CD4-positive, alpha-beta memory T cell (primary cell): ENCODE data around the gene PDIA6. TPM values are rescaled to one million over a fixed set of nuclear protein-coding genes. Genes with fewer than 3 reads are reported as not detected.
"Not testable (repeated sequence)": the region's sequence is repeated elsewhere in the genome, so short reads cannot be mapped to it uniquely, and the experiment has no call there.

ENCODE experiments used
- CTCF ChIA-PET: fragments of 350-600 bp; sonication (Branson Sonifier 250); formaldehyde crosslinking; loops from one replicate; lab custom pipeline; 2021; ENCODE audit warnings: inconsistent platforms; ENCODE audit not compliant: partially characterized antibody; lab: Charles Lee
- POLR2A ChIA-PET: fragments of 350-600 bp; sonication (Branson Sonifier 250); formaldehyde crosslinking; loops from one replicate; lab custom pipeline; 2021; ENCODE audit not compliant: partially characterized antibody; lab: Charles Lee
- DNase-seq, 5 donors: peaks; one replicate each; pipeline versions ENCODE4 v3.0.0 to v3.0.0-alpha.2; 2020 to 2022; ENCODE audit warnings: mixed read lengths in 1 of 5
- H3K27ac ChIP-seq: one replicate; pipeline ENCODE4 v1.7.0; 2013; ENCODE audit warnings: low read depth, low read length
- H3K27me3 ChIP-seq: 2 replicates; pipeline ENCODE4 v1.7.0; 2013; ENCODE audit warnings: mild to moderate bottlenecking, low read length, moderate library complexity; ENCODE audit not compliant: insufficient read depth
- H3K36me3 ChIP-seq: 2 replicates; pipeline ENCODE4 v1.7.0; 2013; ENCODE audit warnings: mild to moderate bottlenecking, low read length, moderate library complexity; ENCODE audit not compliant: insufficient read depth
- H3K4me1 ChIP-seq: 2 replicates; pipeline ENCODE4 v1.7.0; 2013; ENCODE audit warnings: mild to moderate bottlenecking, low read length, moderate library complexity; ENCODE audit not compliant: insufficient read depth
- H3K4me3 ChIP-seq, 2 donors: one replicate each; pipeline ENCODE4 v1.7.0; 2013; ENCODE audit warnings: low read length in 2 of 2, mild to moderate bottlenecking in 1 of 2
- H3K9me3 ChIP-seq, 2 donors: one replicate each; pipeline ENCODE4 v1.7.0; 2013; ENCODE audit warnings: low read length in 2 of 2, control low read depth in 1 of 2; ENCODE audit not compliant: control insufficient read depth in 1 of 2
- H3K27ac Mint-ChIP-seq, 7 donors: one replicate each; pipeline ENCODE4 v1.8.0; 2020 to 2021; ENCODE audit warnings: mixed read lengths in 7 of 7, mild to moderate bottlenecking in 6 of 7, inconsistent platforms in 3 of 7, moderate library complexity in 3 of 7
- H3K27me3 Mint-ChIP-seq, 2 donors: one replicate each; pipeline ENCODE4 v1.8.0; 2020 to 2021; ENCODE audit warnings: mixed read lengths in 2 of 2
- H3K36me3 Mint-ChIP-seq, 2 donors: one replicate each; pipeline ENCODE4 v1.8.0; 2020 to 2021; ENCODE audit warnings: mixed read lengths in 2 of 2, inconsistent platforms in 1 of 2, mild to moderate bottlenecking in 1 of 2
- H3K4me1 Mint-ChIP-seq, 4 donors: one replicate each; pipeline ENCODE4 v1.8.0; 2020 to 2021; ENCODE audit warnings: mixed read lengths in 4 of 4, mild to moderate bottlenecking in 1 of 4
- H3K4me3 Mint-ChIP-seq, 8 donors: one replicate each; pipeline ENCODE4 v1.8.0; 2020 to 2021; ENCODE audit warnings: mixed read lengths in 8 of 8, mild to moderate bottlenecking in 7 of 8, moderate library complexity in 6 of 8, inconsistent platforms in 3 of 8
- H3K9me3 Mint-ChIP-seq, 8 donors: one replicate each; pipeline ENCODE4 v1.8.0; 2020 to 2021; ENCODE audit warnings: mixed read lengths in 8 of 8, mild to moderate bottlenecking in 5 of 8, inconsistent platforms in 3 of 8, moderate library complexity in 1 of 8
- intact Hi-C: fragments of 100-400 bp; cut with micrococcal nuclease; formaldehyde crosslinking; loops from one replicate; pipeline ENCODE4 v1.15.1; 2023
- polyA plus RNA-seq, 2 donors: library from polyadenylated mRNA; unstranded; fragments of 300-500 nt; fragmentation: Illumina TruSeq; gene quantifications; one replicate each; pipeline ENCODE4 v1.2.3, GENCODE V29; 2021
- total RNA-seq, 2 experiments: library from RNA; stranded (reverse); gene quantifications; one replicate each; pipeline ENCODE4 v1.2.3, GENCODE V29; 2021

Gene PDIA6
- total and polyA plus RNA-seq, 4 experiments from 2014 or later: 75.9 to 273 (median 112) TPM

- H3K27ac ChIP-seq, DNase-seq, H3K27me3 ChIP-seq, H3K4me1 Mint-ChIP-seq, H3K36me3 ChIP-seq, H3K27ac Mint-ChIP-seq, H3K4me1 ChIP-seq, H3K9me3 Mint-ChIP-seq, POLR2A ChIA-PET, H3K36me3 Mint-ChIP-seq, H3K4me3 Mint-ChIP-seq, H3K4me3 ChIP-seq, H3K9me3 ChIP-seq: not testable (repeated sequence)
- intact Hi-C loops: loop anchor here (10.0 kb wide), 4 partner anchors 374 to 1896 kb away; partner anchors contain the start of genes E2F6, HPCAL1, ODC1 and TRIB2
- peaks cover 3 to 11% of the 10 kb centered on the region in 2 donors for H3K27me3 Mint-ChIP-seq
- CTCF ChIA-PET: interaction anchor here (1.0 to 3.2 kb wide), 4 partner anchors 13 to 314 kb away, joined by 4 to 21 read pairs (median 6); a partner anchor contains a TSS
Measured at GRCh38 chr2:10818305-10818704, 5.7 kb upstream of the PDIA6 start.

DNA sequence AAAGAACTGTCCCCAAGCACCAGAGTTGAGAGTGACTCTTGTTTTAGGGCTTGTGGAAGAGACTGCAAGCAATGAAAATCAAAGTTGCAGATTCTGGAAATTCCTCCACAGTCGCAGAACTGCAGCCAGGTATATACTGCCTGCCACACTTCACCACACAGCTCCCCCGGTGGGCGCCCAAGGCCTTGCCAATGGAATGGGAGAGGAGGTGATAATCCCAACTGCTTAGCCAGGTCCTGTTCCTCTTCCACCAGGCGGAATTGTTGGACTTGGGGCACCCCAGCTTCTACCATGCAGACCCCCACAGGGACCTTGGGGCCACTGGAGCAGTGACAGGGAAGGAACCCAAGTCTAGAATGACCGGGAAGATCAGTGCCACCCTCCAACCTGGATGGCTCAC, 4.8 kb upstream of the PDIA6 start:
- Mint-ChIP-seq H3K27ac (no peak overlapping the region), H3K4me1 (peaks cover 0 to 2% (median under 1%) of the 10 kb centered on the region in 4 donors), H3K27me3 (peaks cover 3 to 10% of the 10 kb centered on the region in 2 donors), H3K36me3 (no peaks in the 10 kb centered on the region), H3K9me3 (no peaks in the 10 kb centered on the region), H3K4me3 (no peak overlapping the region)
- Histone ChIP-seq H3K27ac (no peak overlapping the region), H3K9me3 (no peaks in the 10 kb centered on the region), H3K4me1 (peaks cover 5% of the 10 kb centered on the region), H3K4me3 (no peak overlapping the region), H3K27me3 (peaks cover 3% of the 10 kb centered on the region), H3K36me3 (no peaks in the 10 kb centered on the region)
- intact Hi-C loops: loop anchor here (10.0 kb wide), 4 partner anchors 373 to 1897 kb away; partner anchors contain the start of genes E2F6, HPCAL1, ODC1 and TRIB2
- ChIA-PET POLR2A (no interaction called here), CTCF (interaction anchor here (1.0 to 3.2 kb wide), 4 partner anchors 14 to 315 kb away, joined by 4 to 21 read pairs (median 6); a partner anchor contains a TSS)
- peak in 1 of 5 donors; percentile 6 for DNase-seq

DNA sequence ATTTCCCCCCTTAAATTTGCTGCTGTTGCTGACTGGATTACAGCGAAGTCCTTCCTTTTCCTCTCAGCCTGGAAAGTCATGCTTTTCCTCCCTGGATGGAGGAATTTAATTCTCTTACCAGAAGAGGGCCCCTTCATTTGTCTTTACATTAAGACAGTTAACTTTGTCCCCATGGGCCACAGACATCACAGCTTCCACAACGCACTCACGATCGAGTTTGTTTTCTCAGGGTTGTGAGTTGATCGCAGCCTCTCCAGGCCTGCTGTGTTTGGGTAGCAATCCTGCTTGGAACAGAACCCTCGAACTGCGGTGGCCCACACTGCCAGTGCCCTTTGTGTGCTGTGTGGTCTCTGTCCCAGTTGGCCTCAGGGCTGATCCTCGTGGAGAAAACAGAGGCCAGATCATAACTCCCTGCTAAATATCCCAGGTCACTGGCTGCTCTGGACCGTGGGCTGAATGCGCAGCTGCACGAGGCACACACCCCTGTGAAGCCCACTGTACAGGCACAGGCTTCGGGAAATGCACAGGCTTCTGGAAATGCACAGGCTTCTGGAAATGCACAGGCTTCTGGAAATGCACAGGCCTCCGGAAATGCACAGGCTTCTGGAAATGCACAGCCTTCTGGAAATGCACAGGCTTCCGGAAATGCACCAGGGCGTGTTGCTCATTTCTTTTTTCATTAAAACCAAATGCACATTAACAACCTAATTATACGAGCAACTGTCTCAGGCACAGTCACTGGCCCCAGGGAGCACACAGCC, 2.2 kb upstream of the PDIA6 start:
- peaks cover 3 to 6% of the 10 kb centered on the region in 2 donors for H3K27me3 Mint-ChIP-seq
- CTCF ChIA-PET: interaction anchor here (1.1 kb wide), 1 partner anchor 18 kb away, joined by 4 read pairs; no protein-coding TSS in a partner anchor
- H3K27ac ChIP-seq: no peak overlapping the region
- peak overlapping the region in 1 of 7 donors; percentile 28 for H3K27ac Mint-ChIP-seq
- peaks cover 0 to 9% of the 10 kb centered on the region in 2 donors for H3K36me3 Mint-ChIP-seq
- DNase-seq: no peak
- H3K4me3 ChIP-seq: no peak overlapping the region
- no peaks in the 10 kb centered on the region for H3K36me3 ChIP-seq
- H3K9me3 ChIP-seq: no peaks in the 10 kb centered on the region
- POLR2A ChIA-PET: no interaction called here
- peaks cover 25% of the 10 kb centered on the region for H3K4me1 ChIP-seq
- H3K4me1 Mint-ChIP-seq: peaks cover 16 to 24% (median 18%) of the 10 kb centered on the region in 4 donors
- H3K9me3 Mint-ChIP-seq: no peaks in the 10 kb centered on the region
- peak overlapping the region in 6 of 8 donors; percentile 33 to 81 (median 55) for H3K4me3 Mint-ChIP-seq
- intact Hi-C loops: loop anchor here (5.0 to 10.0 kb wide), 5 partner anchors 370 to 1900 kb away; partner anchors contain the start of genes E2F6, HPCAL1, LPIN1 and ODC1
- H3K27me3 ChIP-seq: peaks cover 3% of the 10 kb centered on the region

DNA sequence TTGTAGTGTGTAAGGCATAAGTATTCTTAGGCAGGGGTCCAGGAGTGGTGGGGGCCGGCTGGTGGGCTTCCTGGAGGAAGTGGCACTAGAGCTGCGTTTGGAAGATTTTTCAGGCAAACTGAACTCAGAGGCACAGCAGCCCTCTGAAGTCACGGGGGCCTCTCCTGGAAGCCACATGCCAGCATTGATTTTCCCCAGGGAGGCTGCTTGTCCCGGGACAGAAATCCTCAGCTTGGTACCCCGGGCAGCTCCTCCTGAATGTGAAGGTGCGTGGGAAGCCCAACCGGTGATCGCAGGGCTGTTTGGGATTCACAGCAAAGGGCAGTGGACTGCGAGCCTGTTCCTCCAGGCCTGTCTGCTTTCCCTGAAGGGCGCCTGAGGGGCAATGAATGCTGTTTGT, 1.6 kb upstream of the PDIA6 start:
- Mint-ChIP-seq H3K9me3 (no peaks in the 10 kb centered on the region), H3K36me3 (peaks cover 0 to 9% of the 10 kb centered on the region in 2 donors), H3K4me3 (peak overlapping the region in 7 of 8 donors; percentile 41 to 74 (median 64)), H3K27ac (peak overlapping the region in 2 of 7 donors; percentile 28 to 77), H3K27me3 (peaks cover 3 to 5% of the 10 kb centered on the region in 2 donors), H3K4me1 (peaks cover 18 to 27% (median 22%) of the 10 kb centered on the region in 4 donors)
- intact Hi-C loops: loop anchor here (5.0 to 10.0 kb wide), 5 partner anchors 369 to 1901 kb away; partner anchors contain the start of genes E2F6, HPCAL1, LPIN1 and ODC1
- Histone ChIP-seq H3K9me3 (no peaks in the 10 kb centered on the region), H3K4me3 (no peak overlapping the region), H3K36me3 (no peaks in the 10 kb centered on the region), H3K27ac (no peak overlapping the region), H3K27me3 (peaks cover 3% of the 10 kb centered on the region), H3K4me1 (peaks cover 31% of the 10 kb centered on the region)
- CTCF ChIA-PET: interaction anchor here (1.1 kb wide), 1 partner anchor 18 kb away, joined by 4 read pairs; no protein-coding TSS in a partner anchor
- POLR2A ChIA-PET: no interaction called here
- peak in 1 of 5 donors; percentile 14 for DNase-seq

- peak overlapping the region; percentile 76 for H3K27ac ChIP-seq
- not testable (repeated sequence) for DNase-seq, H3K27me3 ChIP-seq, H3K36me3 Mint-ChIP-seq, H3K27me3 Mint-ChIP-seq, H3K36me3 ChIP-seq, H3K9me3 Mint-ChIP-seq, H3K9me3 ChIP-seq
- peaks cover 38% of the 10 kb centered on the region for H3K4me1 ChIP-seq
- POLR2A ChIA-PET: interaction anchor here (0.6 to 2.8 kb wide), 9 partner anchors 11 to 652 kb away, joined by 3 to 17 read pairs (median 6); partner anchors contain the start of genes E2F6, NOL10 and ODC1
- H3K4me3 ChIP-seq: peak overlapping the region; percentile 54 to 72
- intact Hi-C loops: loop anchor here (2.0 to 10.0 kb wide), 6 partner anchors 369 to 1901 kb away; partner anchors contain the start of genes E2F6, HPCAL1, LPIN1 and ODC1
- peak overlapping the region; percentile 64 to 90 (median 77) for H3K27ac Mint-ChIP-seq
- peak overlapping the region; percentile 80 to 89 (median 86) for H3K4me3 Mint-ChIP-seq
- peaks cover 21 to 34% (median 26%) of the 10 kb centered on the region in 4 donors for H3K4me1 Mint-ChIP-seq
- CTCF ChIA-PET: interaction anchor here (1.1 to 2.2 kb wide), 5 partner anchors 17 to 319 kb away, joined by 4 to 13 read pairs (median 6); a partner anchor contains a TSS
Measured at GRCh38 chr2:10813163-10814138, 866 bp upstream of the PDIA6 start.

- peaks cover 0 to 13% of the 10 kb centered on the region in 2 donors for H3K36me3 Mint-ChIP-seq
- intact Hi-C loops: loop anchor here (2.0 to 10.0 kb wide), 6 partner anchors 19 to 1903 kb away; partner anchors contain the start of genes E2F6, HPCAL1, LPIN1 and ODC1
- Histone ChIP-seq H3K27ac (peak overlapping the region; percentile 76), H3K9me3 (no peaks in the 10 kb centered on the region), H3K27me3 (no peaks in the 10 kb centered on the region), H3K36me3 (no peaks in the 10 kb centered on the region), H3K4me3 (peak overlapping the region; percentile 72 to 92), H3K4me1 (peaks cover 57% of the 10 kb centered on the region)
- no peaks in the 10 kb centered on the region for H3K27me3 Mint-ChIP-seq
- DNase-seq: no peak
- peak overlapping the region; percentile 84 to 95 (median 94) for H3K4me3 Mint-ChIP-seq
- ChIA-PET POLR2A (interaction anchor here (0.7 to 2.8 kb wide), 12 partner anchors 11 to 932 kb away, joined by 3 to 17 read pairs (median 8); partner anchors contain the start of genes NOL10, ODC1, ROCK2 and SLC66A3), CTCF (interaction anchor here (1.4 to 2.2 kb wide), 4 partner anchors 19 to 321 kb away, joined by 6 to 13 read pairs (median 10); a partner anchor contains a TSS)
- peak overlapping the region; percentile 52 to 95 (median 94) for H3K27ac Mint-ChIP-seq
- no peaks in the 10 kb centered on the region for H3K9me3 Mint-ChIP-seq
- peaks cover 34 to 54% (median 43%) of the 10 kb centered on the region in 4 donors for H3K4me1 Mint-ChIP-seq
Measured at GRCh38 chr2:10811517-10811916, 1.1 kb downstream of the PDIA6 start.
